ENCODE results near the gene CCDC171.

- TF ChIP-seq, protein P1, sequence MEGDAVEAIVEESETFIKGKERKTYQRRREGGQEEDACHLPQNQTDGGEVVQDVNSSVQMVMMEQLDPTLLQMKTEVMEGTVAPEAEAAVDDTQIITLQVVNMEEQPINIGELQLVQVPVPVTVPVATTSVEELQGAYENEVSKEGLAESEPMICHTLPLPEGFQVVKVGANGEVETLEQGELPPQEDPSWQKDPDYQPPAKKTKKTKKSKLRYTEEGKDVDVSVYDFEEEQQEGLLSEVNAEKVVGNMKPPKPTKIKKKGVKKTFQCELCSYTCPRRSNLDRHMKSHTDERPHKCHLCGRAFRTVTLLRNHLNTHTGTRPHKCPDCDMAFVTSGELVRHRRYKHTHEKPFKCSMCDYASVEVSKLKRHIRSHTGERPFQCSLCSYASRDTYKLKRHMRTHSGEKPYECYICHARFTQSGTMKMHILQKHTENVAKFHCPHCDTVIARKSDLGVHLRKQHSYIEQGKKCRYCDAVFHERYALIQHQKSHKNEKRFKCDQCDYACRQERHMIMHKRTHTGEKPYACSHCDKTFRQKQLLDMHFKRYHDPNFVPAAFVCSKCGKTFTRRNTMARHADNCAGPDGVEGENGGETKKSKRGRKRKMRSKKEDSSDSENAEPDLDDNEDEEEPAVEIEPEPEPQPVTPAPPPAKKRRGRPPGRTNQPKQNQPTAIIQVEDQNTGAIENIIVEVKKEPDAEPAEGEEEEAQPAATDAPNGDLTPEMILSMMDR (IDR thresholded peaks at IDR 0.05): no peak
- no peak for TF ChIP-seq POLR2A (IDR thresholded peaks at IDR 0.05)
Observed at GRCh38 chr9:15635752-15636151, 82.9 kb downstream of the CCDC171 start.
